A549 (cell line): ENCODE data around the gene VENTX.

ENCODE experiments used
- CHD2 ChIP-seq: fragments of 150-350 bp; IDR thresholded peaks from 2 replicates; pipeline ENCODE4 v1.6.1; 2014; ENCODE audit warnings: low read length; ENCODE audit not compliant: partially characterized antibody
- HDAC2 ChIP-seq: fragments of 200-600 bp; sonication (generic); IDR thresholded peaks from 2 replicates; pipeline ENCODE4 v1.6.1; 2016
- RNF2 ChIP-seq: fragments of 200-600 bp; sonication (generic); IDR thresholded peaks from 2 replicates; pipeline ENCODE4 v1.6.1; 2016; ENCODE audit warnings: low read depth, mild to moderate bottlenecking, antibody characterized with exemption, moderate library complexity, borderline replicate concordance
- TF ChIP-seq, protein P1 (sequence below): fragments of >200 bp; sonication (Bioruptor Twin); formaldehyde crosslinking; IDR thresholded peaks from 3 replicates; pipeline ENCODE4 v1.5.1; 2016

DNA sequence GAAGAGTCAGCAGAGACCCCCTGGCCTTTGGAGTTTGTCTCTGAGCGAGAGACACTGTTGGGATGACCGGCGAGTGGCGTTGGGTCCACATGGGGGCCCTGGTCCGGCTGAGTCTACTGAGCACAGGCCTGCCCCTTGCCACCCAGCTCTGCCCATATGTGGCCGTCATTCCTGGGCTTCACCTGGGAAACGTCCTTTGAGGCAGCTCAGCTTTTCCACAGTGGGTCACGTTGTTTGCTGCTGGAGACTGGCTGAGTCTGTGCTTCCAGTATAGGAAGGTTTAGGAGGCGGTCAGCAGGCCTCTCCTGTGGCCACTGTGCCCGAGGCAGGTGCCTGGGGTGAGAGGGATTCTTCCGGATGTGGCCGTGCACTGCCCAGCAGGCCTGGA is 21.9 kb downstream of the VENTX start:
- no peak for TF ChIP-seq HDAC2
- no peak for TF ChIP-seq RNF2
- TF ChIP-seq, protein P1, sequence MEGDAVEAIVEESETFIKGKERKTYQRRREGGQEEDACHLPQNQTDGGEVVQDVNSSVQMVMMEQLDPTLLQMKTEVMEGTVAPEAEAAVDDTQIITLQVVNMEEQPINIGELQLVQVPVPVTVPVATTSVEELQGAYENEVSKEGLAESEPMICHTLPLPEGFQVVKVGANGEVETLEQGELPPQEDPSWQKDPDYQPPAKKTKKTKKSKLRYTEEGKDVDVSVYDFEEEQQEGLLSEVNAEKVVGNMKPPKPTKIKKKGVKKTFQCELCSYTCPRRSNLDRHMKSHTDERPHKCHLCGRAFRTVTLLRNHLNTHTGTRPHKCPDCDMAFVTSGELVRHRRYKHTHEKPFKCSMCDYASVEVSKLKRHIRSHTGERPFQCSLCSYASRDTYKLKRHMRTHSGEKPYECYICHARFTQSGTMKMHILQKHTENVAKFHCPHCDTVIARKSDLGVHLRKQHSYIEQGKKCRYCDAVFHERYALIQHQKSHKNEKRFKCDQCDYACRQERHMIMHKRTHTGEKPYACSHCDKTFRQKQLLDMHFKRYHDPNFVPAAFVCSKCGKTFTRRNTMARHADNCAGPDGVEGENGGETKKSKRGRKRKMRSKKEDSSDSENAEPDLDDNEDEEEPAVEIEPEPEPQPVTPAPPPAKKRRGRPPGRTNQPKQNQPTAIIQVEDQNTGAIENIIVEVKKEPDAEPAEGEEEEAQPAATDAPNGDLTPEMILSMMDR = no peak
- TF ChIP-seq CHD2 = no peak
